Measurements from ENCODE around the gene SNX13. TPM values are rescaled to one million over a fixed set of nuclear protein-coding genes. Genes with fewer than 3 reads are reported as not detected.
A peak's percentile ranks its signal among the peaks of the same experiment; 100 is the strongest.

Gene SNX13
- total RNA-seq, 2 donors from 2014 or later = 19.5 to 19.8 TPM

GRCh38 chr7:17846935-17847334 lies 93.4 kb downstream of the SNX13 start:
- H3K4me1 Mint-ChIP-seq (ENCODE audit: low read depth) = peaks cover 17% of the 10 kb centered on the region
- ATAC-seq (replicated peaks in 1 of 2) = no peak
- H3K36me3 Mint-ChIP-seq (ENCODE audit: insufficient read depth in 2 of 2) = peaks cover 8 to 14% of the 10 kb centered on the region in 2 donors
- no peak overlapping the region for H3K4me3 Mint-ChIP-seq
- no peaks in the 10 kb centered on the region for H3K9me3 Mint-ChIP-seq
- no peaks in the 10 kb centered on the region for H3K27me3 Mint-ChIP-seq (ENCODE audit: low read depth)
- H3K27ac Mint-ChIP-seq = no peak overlapping the region
- DNase-seq = no peak

DNA sequence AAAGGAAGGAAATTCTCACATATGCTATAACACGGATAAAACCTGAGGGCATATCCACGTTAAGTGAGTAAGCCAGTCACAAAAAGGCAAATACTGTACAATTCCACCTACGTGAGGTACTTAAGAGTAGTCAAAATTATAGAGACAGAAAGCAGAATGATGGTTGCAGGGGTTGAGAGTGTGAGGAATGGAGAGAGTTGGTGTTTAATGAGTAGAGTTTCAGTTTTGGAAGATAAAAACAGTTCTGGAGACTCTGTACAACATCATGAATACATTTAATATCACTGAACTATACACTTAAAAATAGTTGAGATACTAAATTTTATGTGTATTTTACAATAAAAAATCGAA lies 95.1 kb downstream of the SNX13 start:
- H3K4me3 Mint-ChIP-seq = no peak overlapping the region
- H3K36me3 Mint-ChIP-seq (ENCODE audit: insufficient read depth in 2 of 2) = peaks cover 7 to 12% of the 10 kb centered on the region in 2 donors
- no peaks in the 10 kb centered on the region for H3K27me3 Mint-ChIP-seq (ENCODE audit: low read depth)
- H3K9me3 Mint-ChIP-seq = no peaks in the 10 kb centered on the region
- H3K4me1 Mint-ChIP-seq (ENCODE audit: low read depth) = peaks cover 17% of the 10 kb centered on the region
- H3K27ac Mint-ChIP-seq = no peak overlapping the region
- no peak for DNase-seq
- no peak for ATAC-seq (replicated peaks in 1 of 2)

DNA sequence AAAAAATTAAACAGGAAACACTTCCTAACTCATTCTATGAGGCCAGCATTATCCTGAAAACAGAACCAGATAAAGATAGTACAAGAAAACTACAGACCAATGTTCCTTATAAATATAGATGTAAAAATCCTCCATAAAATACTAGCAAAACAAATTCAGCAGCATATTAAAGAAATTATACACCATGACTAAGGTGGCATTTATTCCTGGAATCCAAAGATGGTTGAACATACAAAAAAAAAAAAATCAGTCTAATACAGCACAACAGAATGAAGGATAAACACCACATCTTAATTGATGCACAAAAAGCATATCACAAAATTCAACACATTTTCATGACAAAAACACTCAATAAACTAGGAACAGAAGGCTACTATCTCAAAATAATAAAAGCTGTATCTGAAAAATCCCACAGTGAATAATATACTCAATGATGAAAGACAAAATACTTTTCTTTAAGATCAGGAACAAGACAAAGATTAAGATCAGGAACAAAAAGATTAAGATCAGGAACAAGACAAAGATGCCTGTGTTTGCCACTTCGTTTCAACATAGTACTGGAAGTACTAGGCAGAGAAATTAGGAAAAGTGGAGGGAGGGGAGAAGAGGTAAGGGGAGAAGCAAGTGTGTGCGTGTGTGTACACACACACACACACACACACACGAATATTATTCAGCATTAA lies 95.6 kb downstream of the SNX13 start:
- Mint-ChIP-seq H3K27ac (no peak overlapping the region), H3K4me3 (no peak overlapping the region), H3K36me3 (ENCODE audit: insufficient read depth in 2 of 2) (peaks cover 7 to 14% of the 10 kb centered on the region in 2 donors), H3K27me3 (ENCODE audit: low read depth) (no peaks in the 10 kb centered on the region), H3K9me3 (no peaks in the 10 kb centered on the region), H3K4me1 (ENCODE audit: low read depth) (peaks cover 17% of the 10 kb centered on the region)
- ATAC-seq (replicated peaks in 1 of 2) = no peak
- DNase-seq = no peak

DNA sequence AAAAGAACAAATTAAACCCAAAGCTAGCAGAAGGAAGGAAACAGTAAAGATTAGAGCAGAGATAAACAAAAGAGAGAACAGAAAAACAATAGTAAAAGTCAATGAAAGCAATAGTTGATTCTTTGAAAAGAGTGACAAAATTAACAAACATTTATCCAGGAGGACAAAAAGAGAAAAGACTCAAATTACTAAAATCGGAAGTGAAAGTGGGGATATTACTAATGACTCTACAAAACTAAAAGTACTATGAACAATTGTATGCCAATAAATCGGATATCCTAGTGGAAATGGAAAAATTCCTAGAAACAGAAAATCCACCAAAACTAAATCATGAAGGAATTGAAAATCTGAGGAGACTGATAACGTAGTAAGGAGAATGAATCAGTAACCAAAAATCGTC lies 96.3 kb downstream of the SNX13 start:
- Mint-ChIP-seq H3K4me1 (ENCODE audit: low read depth) (peaks cover 17% of the 10 kb centered on the region), H3K36me3 (ENCODE audit: insufficient read depth in 2 of 2) (peaks cover 7 to 14% of the 10 kb centered on the region in 2 donors), H3K27me3 (ENCODE audit: low read depth) (no peaks in the 10 kb centered on the region), H3K9me3 (no peaks in the 10 kb centered on the region), H3K27ac (peak overlapping the region; percentile 42), H3K4me3 (no peak overlapping the region)
- DNase-seq (no peak), ATAC-seq (replicated peaks in 1 of 2) (no peak)

DNA sequence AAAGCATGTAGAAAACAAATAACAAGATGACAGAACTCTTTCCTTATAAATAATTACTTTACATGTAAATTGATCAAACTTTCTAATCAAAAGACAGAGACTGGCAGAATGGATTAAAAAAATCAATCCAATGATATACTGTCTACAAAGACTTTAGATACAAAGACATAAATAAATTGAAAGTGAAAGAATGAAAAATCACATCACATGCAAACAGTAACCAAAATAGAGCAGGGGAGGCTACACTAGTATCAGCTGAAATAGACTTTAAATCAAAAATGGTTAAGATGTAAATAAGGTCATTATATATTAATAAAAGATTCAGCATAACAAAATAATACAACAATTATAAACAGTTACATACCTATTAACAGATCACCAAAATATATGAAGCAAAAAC lies 97.3 kb downstream of the SNX13 start:
- no peak for DNase-seq
- H3K9me3 Mint-ChIP-seq = no peaks in the 10 kb centered on the region
- H3K4me3 Mint-ChIP-seq = no peak overlapping the region
- no peaks in the 10 kb centered on the region for H3K27me3 Mint-ChIP-seq (ENCODE audit: low read depth)
- H3K27ac Mint-ChIP-seq = no peak overlapping the region
- peaks cover 7 to 14% of the 10 kb centered on the region in 2 donors for H3K36me3 Mint-ChIP-seq (ENCODE audit: insufficient read depth in 2 of 2)
- peaks cover 17% of the 10 kb centered on the region for H3K4me1 Mint-ChIP-seq (ENCODE audit: low read depth)
- ATAC-seq (replicated peaks in 1 of 2) = no peak

GRCh38 chr7:17832820-17833355 lies 107.4 kb downstream of the SNX13 start:
- H3K4me3 Mint-ChIP-seq = no peak overlapping the region
- H3K27ac Mint-ChIP-seq = no peak overlapping the region
- no peaks in the 10 kb centered on the region for H3K4me1 Mint-ChIP-seq (ENCODE audit: low read depth)
- no peaks in the 10 kb centered on the region for H3K9me3 Mint-ChIP-seq
- H3K27me3 Mint-ChIP-seq (ENCODE audit: low read depth) = no peaks in the 10 kb centered on the region
- DNase-seq (no peak), ATAC-seq (replicated peaks in 1 of 2) (no peak)
- H3K36me3 Mint-ChIP-seq (ENCODE audit: insufficient read depth in 2 of 2) = no peaks in the 10 kb centered on the region

- DNase-seq (no peak), ATAC-seq (replicated peaks in 1 of 2) (no peak)
- H3K36me3 Mint-ChIP-seq (ENCODE audit: insufficient read depth in 2 of 2) = no peaks in the 10 kb centered on the region
- no peaks in the 10 kb centered on the region for H3K4me1 Mint-ChIP-seq (ENCODE audit: low read depth)
- H3K27ac Mint-ChIP-seq = no peak overlapping the region
- H3K27me3 Mint-ChIP-seq (ENCODE audit: low read depth) = no peaks in the 10 kb centered on the region
- H3K4me3 Mint-ChIP-seq = no peak overlapping the region
- H3K9me3 Mint-ChIP-seq = no peaks in the 10 kb centered on the region
Observed at GRCh38 chr7:17832242-17832641, 108.1 kb downstream of the SNX13 start.

GRCh38 chr7:17830206-17830605 lies 110.1 kb downstream of the SNX13 start:
- no peaks in the 10 kb centered on the region for H3K9me3 Mint-ChIP-seq
- no peaks in the 10 kb centered on the region for H3K4me1 Mint-ChIP-seq (ENCODE audit: low read depth)
- H3K4me3 Mint-ChIP-seq = no peak overlapping the region
- H3K27me3 Mint-ChIP-seq (ENCODE audit: low read depth) = no peaks in the 10 kb centered on the region
- no peak for DNase-seq
- H3K36me3 Mint-ChIP-seq (ENCODE audit: insufficient read depth in 2 of 2) = peaks cover 0 to under 1% of the 10 kb centered on the region in 2 donors
- no peak overlapping the region for H3K27ac Mint-ChIP-seq
- ATAC-seq (replicated peaks in 1 of 2) = no peak

GRCh38 chr7:17829001-17829400 lies 111.3 kb downstream of the SNX13 start:
- ATAC-seq (replicated peaks in 1 of 2) = no peak
- no peak for DNase-seq
- H3K27me3 Mint-ChIP-seq (ENCODE audit: low read depth) = no peaks in the 10 kb centered on the region
- H3K4me1 Mint-ChIP-seq (ENCODE audit: low read depth) = no peaks in the 10 kb centered on the region
- no peak overlapping the region for H3K4me3 Mint-ChIP-seq
- H3K36me3 Mint-ChIP-seq (ENCODE audit: insufficient read depth in 2 of 2) = peaks cover 0 to 1% of the 10 kb centered on the region in 2 donors
- H3K27ac Mint-ChIP-seq = no peak overlapping the region
- no peaks in the 10 kb centered on the region for H3K9me3 Mint-ChIP-seq

DNA sequence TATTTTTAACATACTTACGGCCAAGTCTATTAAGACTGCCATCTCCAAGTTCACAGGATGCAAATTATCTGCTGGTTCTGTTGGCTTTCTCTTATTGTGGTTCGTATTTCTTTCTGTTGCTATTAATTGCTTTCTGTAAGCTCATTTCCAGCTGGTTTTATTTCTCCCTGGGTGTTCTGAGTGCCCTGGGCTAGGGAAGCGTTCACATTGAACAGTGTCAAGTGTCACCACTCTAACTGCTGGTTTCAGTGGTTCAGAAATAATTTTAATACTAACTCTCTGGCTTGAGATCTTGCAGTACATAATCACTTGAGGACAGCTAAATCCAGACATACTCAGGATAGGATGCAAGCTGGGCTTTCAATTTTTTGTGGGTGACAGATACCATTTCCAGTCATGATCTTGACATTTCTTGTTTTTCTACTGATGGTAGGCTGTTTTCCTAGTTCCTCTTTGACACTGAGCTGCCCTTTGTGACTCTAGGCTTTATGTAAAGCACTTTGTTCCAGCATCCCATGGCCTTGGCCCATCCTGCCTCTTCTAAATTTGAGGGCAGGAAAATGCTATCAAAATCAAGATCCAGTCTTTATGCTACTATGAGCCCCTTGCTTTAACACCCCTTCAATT lies 117.6 kb downstream of the SNX13 start:
- peaks cover 2 to 13% of the 10 kb centered on the region in 2 donors for H3K36me3 Mint-ChIP-seq (ENCODE audit: insufficient read depth in 2 of 2)
- DNase-seq = no peak
- H3K4me1 Mint-ChIP-seq (ENCODE audit: low read depth) = no peaks in the 10 kb centered on the region
- H3K9me3 Mint-ChIP-seq = no peaks in the 10 kb centered on the region
- no peak for ATAC-seq (replicated peaks in 1 of 2)
- H3K27me3 Mint-ChIP-seq (ENCODE audit: low read depth) = no peaks in the 10 kb centered on the region
- H3K4me3 Mint-ChIP-seq = no peak overlapping the region
- H3K27ac Mint-ChIP-seq = no peak overlapping the region

DNA sequence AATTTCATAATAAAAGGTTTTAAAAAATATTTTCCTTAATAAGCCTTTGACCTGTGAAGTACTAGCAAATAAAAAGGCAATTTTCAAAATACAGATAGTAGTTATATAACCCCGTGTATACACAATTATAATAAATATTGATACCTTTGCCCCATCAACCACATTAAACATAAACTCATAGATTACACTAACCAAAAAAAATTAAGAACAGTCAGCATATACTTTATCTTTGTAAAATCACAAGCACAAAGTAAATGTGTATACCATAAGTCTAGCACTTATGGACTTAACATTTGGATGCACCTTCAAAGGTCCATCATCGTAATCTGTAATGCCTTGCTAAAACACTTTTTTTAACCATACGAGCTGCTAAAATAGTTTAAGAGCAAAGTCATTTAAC lies 123.4 kb downstream of the SNX13 start:
- Mint-ChIP-seq H3K4me3 (no peak overlapping the region), H3K27me3 (ENCODE audit: low read depth) (no peaks in the 10 kb centered on the region), H3K4me1 (ENCODE audit: low read depth) (no peaks in the 10 kb centered on the region), H3K36me3 (ENCODE audit: insufficient read depth in 2 of 2) (peaks cover 8 to 17% of the 10 kb centered on the region in 2 donors), H3K9me3 (peaks cover 0 to 3% of the 10 kb centered on the region in 2 donors), H3K27ac (no peak overlapping the region)
- no peak for DNase-seq
- ATAC-seq (replicated peaks in 1 of 2) = no peak

- no peaks in the 10 kb centered on the region for H3K4me1 Mint-ChIP-seq (ENCODE audit: low read depth)
- no peak overlapping the region for H3K4me3 Mint-ChIP-seq
- ATAC-seq (replicated peaks in 1 of 2) = no peak
Observed at GRCh38 chr7:17815318-17815717, 125.0 kb downstream of the SNX13 start.

DNA sequence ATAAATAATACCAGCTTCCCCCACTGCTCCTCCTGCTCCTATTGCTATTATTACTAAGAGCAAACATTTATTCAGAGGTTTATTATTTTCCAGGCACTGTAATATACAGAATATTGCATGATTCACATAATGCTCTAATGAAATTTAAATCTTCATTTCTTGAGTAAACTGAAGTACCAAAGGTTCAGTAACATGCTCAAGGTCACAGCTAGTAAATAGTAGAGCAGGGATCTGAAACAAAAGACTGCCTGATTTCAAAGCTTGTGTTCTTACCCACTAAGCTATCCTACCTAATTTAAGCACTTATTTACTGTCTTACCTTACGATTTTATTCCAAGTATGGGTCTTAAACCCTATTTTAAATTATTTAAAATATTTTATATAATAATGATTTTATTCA lies 126.2 kb downstream of the SNX13 start:
- no peak for DNase-seq
- H3K36me3 Mint-ChIP-seq (ENCODE audit: insufficient read depth in 2 of 2) = peaks cover 16 to 23% of the 10 kb centered on the region in 2 donors
- no peaks in the 10 kb centered on the region for H3K4me1 Mint-ChIP-seq (ENCODE audit: low read depth)
- H3K27me3 Mint-ChIP-seq (ENCODE audit: low read depth) = no peaks in the 10 kb centered on the region
- H3K27ac Mint-ChIP-seq = no peak overlapping the region
- no peak for ATAC-seq (replicated peaks in 1 of 2)
- no peak overlapping the region for H3K4me3 Mint-ChIP-seq
- peaks cover 3 to 10% of the 10 kb centered on the region in 2 donors for H3K9me3 Mint-ChIP-seq

More at GRCh38 chr7:17815318-17815717, 125.0 kb downstream of the SNX13 start:
- H3K9me3 Mint-ChIP-seq = peaks cover 3 to 10% of the 10 kb centered on the region in 2 donors
- H3K27ac Mint-ChIP-seq = no peak overlapping the region
- H3K36me3 Mint-ChIP-seq (ENCODE audit: insufficient read depth in 2 of 2) = peaks cover 13 to 23% of the 10 kb centered on the region in 2 donors
- DNase-seq = no peak
- H3K27me3 Mint-ChIP-seq (ENCODE audit: low read depth) = no peaks in the 10 kb centered on the region
